NCI-H1092 (cell line): ENCODE measurements around the gene RNF130.

Source experiments
- DNase-seq: peaks from one replicate; lab custom pipeline; 2025; lab: John Stamatoyannopoulos, UW

Gene RNF130

GRCh38 chr5:180085837-180086236 lies 14.3 kb upstream of the RNF130 start:
- DNase-seq, result no peak

GRCh38 chr5:180084638-180085561 lies 13.3 kb upstream of the RNF130 start:
- no peak for DNase-seq

GRCh38 chr5:180083529-180084060 lies 12.0 kb upstream of the RNF130 start:
- no peak for DNase-seq

- DNase-seq, result no peak
Measured at GRCh38 chr5:180082633-180083420, 11.3 kb upstream of the RNF130 start.

GRCh38 chr5:180081481-180081880 lies 9.9 kb upstream of the RNF130 start:
- DNase-seq, result no peak

GRCh38 chr5:180080486-180081280 lies 9.1 kb upstream of the RNF130 start:
- DNase-seq, result no peak

GRCh38 chr5:180079702-180080466 lies 8.3 kb upstream of the RNF130 start:
- DNase-seq, result no peak

GRCh38 chr5:180078348-180078747 lies 6.8 kb upstream of the RNF130 start:
- no peak for DNase-seq

GRCh38 chr5:180077594-180078284 lies 6.2 kb upstream of the RNF130 start:
- no peak for DNase-seq

- DNase-seq, result no peak
Measured at GRCh38 chr5:180075703-180076102, 4.1 kb upstream of the RNF130 start.

GRCh38 chr5:180074462-180074861 lies 2.9 kb upstream of the RNF130 start:
- DNase-seq, result no peak

GRCh38 chr5:180072556-180072955 lies 997 bp upstream of the RNF130 start:
- no peak for DNase-seq

- DNase-seq, result no peak
Measured at GRCh38 chr5:180072256-180072548, 643 bp upstream of the RNF130 start.

GRCh38 chr5:180070756-180071530 lies 616 bp downstream of the RNF130 start:
- DNase-seq, result no peak

- no peak for DNase-seq
Measured at GRCh38 chr5:180069589-180070247, 1.8 kb downstream of the RNF130 start.

- no peak for DNase-seq
Measured at GRCh38 chr5:180068519-180069090, 3.0 kb downstream of the RNF130 start.

GRCh38 chr5:180067986-180068385 lies 3.6 kb downstream of the RNF130 start:
- DNase-seq, result no peak

GRCh38 chr5:180060192-180060591 lies 11.4 kb downstream of the RNF130 start:
- no peak for DNase-seq

GRCh38 chr5:180059326-180059725 lies 12.2 kb downstream of the RNF130 start:
- no peak for DNase-seq
